HEK293 (cell line): ENCODE data around the gene EPB41L2.

Source experiments
- CTCF ChIA-PET: fragments of 350-600 bp; formaldehyde crosslinking; extraction: SDS; loops from one replicate; lab custom pipeline; 2021; ENCODE audit warnings: antibody characterized with exemption; lab: Yijun Ruan, JAX
- POLR2A ChIA-PET: fragments of 300-600 bp; formaldehyde crosslinking; extraction: SDS; loops from one replicate; lab custom pipeline; 2020; ENCODE audit warnings: antibody characterized with exemption, inconsistent platforms; lab: Yijun Ruan, JAX
- H3K27ac ChIP-seq: fragments of 200-500 bp; sonication (Bioruptor generic); 2 replicates; pipeline ENCODE4 v1.5.1; 2014; ENCODE audit warnings: low read depth, low read length, control low read depth, inconsistent platforms; ENCODE audit errors: extremely low read depth
- H3K36me3 ChIP-seq, 2 experiments: fragments of 200-500 bp in 1 of 2; sonication (Bioruptor generic) in 1 of 2; 1 replicate in 1 of 2; 2 replicates in 1 of 2; pipeline ENCODE4 v1.5.1; 2014 to 2017; ENCODE audit warnings: inconsistent platforms in 2 of 2, low read length in 2 of 2; ENCODE audit not compliant: control insufficient read depth in 2 of 2, insufficient read depth in 1 of 2
- H3K4me1 ChIP-seq: fragments of 200-500 bp; sonication (Bioruptor generic); 2 replicates; pipeline ENCODE4 v1.5.1; 2014; ENCODE audit warnings: mild to moderate bottlenecking, low read length, inconsistent platforms; ENCODE audit not compliant: control insufficient read depth, insufficient read depth
- H3K4me3 ChIP-seq: 2 replicates; pipeline ENCODE4 v1.5.1; 2011; ENCODE audit warnings: low read depth, mild to moderate bottlenecking, control low read depth, low read length, moderate library complexity
- H3K9me3 ChIP-seq: fragments of 200-500 bp; sonication (Bioruptor generic); 2 replicates; pipeline ENCODE4 v1.5.1; 2014; ENCODE audit warnings: low read depth, low read length, inconsistent platforms; ENCODE audit not compliant: control insufficient read depth, insufficient read depth
- GLI4 ChIP-seq: fragments of 450-650 bp; formaldehyde crosslinking; IDR thresholded peaks from 2 replicates; pipeline ENCODE4 v1.5.1; 2016; ENCODE audit warnings: missing biosample characterization, missing genetic modification characterization
- GLIS1 ChIP-seq: fragments of 450-650 bp; formaldehyde crosslinking; IDR thresholded peaks from 2 replicates; pipeline ENCODE4 v1.5.1; 2016; ENCODE audit warnings: missing biosample characterization, missing genetic modification characterization
- HOXA7 ChIP-seq: sonication (generic); formaldehyde crosslinking; IDR thresholded peaks from 2 replicates; pipeline ENCODE4 v1.8.1; 2022; ENCODE audit warnings: missing genetic modification reagents, borderline replicate concordance
- OVOL3 ChIP-seq: fragments of 450-650 bp; formaldehyde crosslinking; IDR thresholded peaks from 2 replicates; pipeline ENCODE4 v1.5.1; 2016; ENCODE audit warnings: missing biosample characterization, missing genetic modification characterization
- SCRT2 ChIP-seq: fragments of 450-650 bp; formaldehyde crosslinking; IDR thresholded peaks from 2 replicates; pipeline ENCODE4 v1.5.1; 2016; ENCODE audit warnings: missing biosample characterization, missing genetic modification characterization
- ZBTB1 ChIP-seq: fragments of 450-650 bp; formaldehyde crosslinking; IDR thresholded peaks from 2 replicates; pipeline ENCODE4 v1.5.1; 2016; ENCODE audit warnings: missing biosample characterization, missing genetic modification characterization
- ZBTB21 ChIP-seq: fragments of 450-650 bp; formaldehyde crosslinking; IDR thresholded peaks from 2 replicates; pipeline ENCODE4 v1.5.1; 2017; ENCODE audit warnings: missing biosample characterization, missing genetic modification characterization
- ZFHX2 ChIP-seq: fragments of 450-650 bp; formaldehyde crosslinking; conservative IDR thresholded peaks from 2 replicates; pipeline ENCODE4 v1.5.1; 2016; ENCODE audit warnings: missing biosample characterization, missing genetic modification characterization
- ZNF148 ChIP-seq: fragments of 450-650 bp; formaldehyde crosslinking; IDR thresholded peaks from 2 replicates; pipeline ENCODE4 v1.5.0; 2017; ENCODE audit warnings: missing biosample characterization, missing genetic modification characterization, borderline replicate concordance
- ZNF202 ChIP-seq: fragments of 450-650 bp; formaldehyde crosslinking; IDR thresholded peaks from 2 replicates; pipeline ENCODE4 v1.5.1; 2016; ENCODE audit warnings: missing biosample characterization, missing genetic modification characterization, borderline replicate concordance
- ZNF473 ChIP-seq: fragments of 450-650 bp; formaldehyde crosslinking; IDR thresholded peaks from 2 replicates; pipeline ENCODE4 v1.5.1; 2017; ENCODE audit warnings: missing biosample characterization, missing genetic modification characterization
- ZNF48 ChIP-seq: fragments of 450-650 bp; formaldehyde crosslinking; IDR thresholded peaks from 2 replicates; pipeline ENCODE4 v1.5.1; 2016; ENCODE audit warnings: missing biosample characterization, missing genetic modification characterization
- ZNF548 ChIP-seq: fragments of 450-650 bp; formaldehyde crosslinking; IDR thresholded peaks from 2 replicates; pipeline ENCODE4 v1.5.1; 2016; ENCODE audit warnings: missing biosample characterization, missing genetic modification characterization
- ZNF629 ChIP-seq: fragments of 450-650 bp; formaldehyde crosslinking; IDR thresholded peaks from 2 replicates; pipeline ENCODE4 v1.5.1; 2017; ENCODE audit warnings: missing biosample characterization, missing genetic modification characterization
- ZNF664 ChIP-seq: fragments of 450-650 bp; formaldehyde crosslinking; IDR thresholded peaks from 2 replicates; pipeline ENCODE4 v1.5.1; 2016; ENCODE audit warnings: missing biosample characterization, missing genetic modification characterization
- ZSCAN30 ChIP-seq: fragments of 450-650 bp; IDR thresholded peaks from 2 replicates; pipeline ENCODE4 v1.5.1; 2018; ENCODE audit warnings: missing biosample characterization, mild to moderate bottlenecking, missing genetic modification characterization, moderate library complexity
- TF ChIP-seq, protein P1 (sequence below): fragments of 450-650 bp; formaldehyde crosslinking; IDR thresholded peaks from 2 replicates; pipeline ENCODE4 v1.5.1; 2016; ENCODE audit warnings: missing biosample characterization, missing genetic modification characterization
- TF ChIP-seq, protein P2 (sequence below): fragments of 450-650 bp; formaldehyde crosslinking; IDR thresholded peaks from 2 replicates; pipeline ENCODE4 v1.5.1; 2016; ENCODE audit warnings: missing biosample characterization, missing genetic modification characterization
- TF ChIP-seq, protein P3 (sequence below): sonication (generic); formaldehyde crosslinking; IDR thresholded peaks from 2 replicates; pipeline ENCODE4 v1.8.1; 2022; ENCODE audit warnings: mild to moderate bottlenecking, moderate library complexity, missing genetic modification reagents

EPB41L2 gene

DNA sequence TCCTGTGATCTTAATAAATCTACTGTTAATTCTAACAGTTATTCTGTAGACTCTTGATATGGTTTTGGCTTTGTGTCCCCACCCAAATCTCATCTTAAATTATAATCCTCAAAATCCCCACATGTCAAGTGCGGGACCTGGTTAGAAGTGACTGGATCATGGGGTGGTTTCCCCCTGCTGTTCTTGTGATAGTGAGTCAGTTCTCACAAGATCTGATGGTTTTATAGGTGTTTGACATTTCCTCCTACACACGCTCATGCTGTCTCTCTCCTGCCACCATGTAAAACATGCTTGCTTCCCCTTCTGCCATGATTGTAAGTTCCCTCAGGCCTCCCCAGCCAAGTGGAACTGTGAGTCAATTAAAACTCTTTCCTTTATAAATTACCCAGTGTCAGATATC lies 10.5 kb upstream of the EPB41L2 start (continued):
- TF ChIP-seq, protein P1, sequence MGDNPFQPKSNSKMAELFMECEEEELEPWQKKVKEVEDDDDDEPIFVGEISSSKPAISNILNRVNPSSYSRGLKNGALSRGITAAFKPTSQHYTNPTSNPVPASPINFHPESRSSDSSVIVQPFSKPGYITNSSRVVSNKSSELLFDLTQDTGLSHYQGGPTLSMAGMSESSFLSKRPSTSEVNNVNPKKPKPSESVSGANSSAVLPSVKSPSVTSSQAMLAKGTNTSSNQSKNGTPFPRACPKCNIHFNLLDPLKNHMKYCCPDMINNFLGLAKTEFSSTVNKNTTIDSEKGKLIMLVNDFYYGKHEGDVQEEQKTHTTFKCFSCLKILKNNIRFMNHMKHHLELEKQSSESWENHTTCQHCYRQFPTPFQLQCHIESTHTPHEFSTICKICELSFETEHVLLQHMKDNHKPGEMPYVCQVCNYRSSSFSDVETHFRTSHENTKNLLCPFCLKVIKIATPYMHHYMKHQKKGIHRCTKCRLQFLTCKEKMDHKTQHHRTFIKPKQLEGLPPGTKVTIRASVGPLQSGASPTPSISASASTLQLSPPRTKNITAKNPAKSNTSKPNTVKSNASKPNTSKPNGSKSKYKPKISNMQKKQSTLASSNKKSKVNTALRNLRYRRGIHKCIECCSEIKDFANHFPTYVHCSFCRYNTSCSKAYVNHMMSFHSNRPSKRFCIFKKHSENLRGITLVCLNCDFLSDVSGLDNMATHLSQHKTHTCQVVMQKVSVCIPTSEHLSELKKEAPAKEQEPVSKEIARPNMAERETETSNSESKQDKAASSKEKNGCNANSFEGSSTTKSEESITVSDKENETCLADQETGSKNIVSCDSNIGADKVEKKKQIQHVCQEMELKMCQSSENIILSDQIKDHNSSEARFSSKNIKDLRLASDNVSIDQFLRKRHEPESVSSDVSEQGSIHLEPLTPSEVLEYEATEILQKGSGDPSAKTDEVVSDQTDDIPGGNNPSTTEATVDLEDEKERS (tag by site-specific recombination): no peak
- TF ChIP-seq ZBTB21 (tag by site-specific recombination) (no peak), HOXA7 (CRISPR knock-in tag) (no peak), OVOL3 (tag by site-specific recombination) (no peak)
- TF ChIP-seq, protein P2, sequence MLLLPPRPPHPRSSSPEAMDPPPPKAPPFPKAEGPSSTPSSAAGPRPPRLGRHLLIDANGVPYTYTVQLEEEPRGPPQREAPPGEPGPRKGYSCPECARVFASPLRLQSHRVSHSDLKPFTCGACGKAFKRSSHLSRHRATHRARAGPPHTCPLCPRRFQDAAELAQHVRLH (tag by site-specific recombination): no peak
- TF ChIP-seq, protein P3, sequence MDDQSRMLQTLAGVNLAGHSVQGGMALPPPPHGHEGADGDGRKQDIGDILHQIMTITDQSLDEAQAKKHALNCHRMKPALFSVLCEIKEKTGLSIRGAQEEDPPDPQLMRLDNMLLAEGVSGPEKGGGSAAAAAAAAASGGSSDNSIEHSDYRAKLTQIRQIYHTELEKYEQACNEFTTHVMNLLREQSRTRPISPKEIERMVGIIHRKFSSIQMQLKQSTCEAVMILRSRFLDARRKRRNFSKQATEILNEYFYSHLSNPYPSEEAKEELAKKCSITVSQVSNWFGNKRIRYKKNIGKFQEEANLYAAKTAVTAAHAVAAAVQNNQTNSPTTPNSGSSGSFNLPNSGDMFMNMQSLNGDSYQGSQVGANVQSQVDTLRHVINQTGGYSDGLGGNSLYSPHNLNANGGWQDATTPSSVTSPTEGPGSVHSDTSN (CRISPR knock-in tag): no peak
- TF ChIP-seq, all 188 proteins: peak for 0

- H3K9me3 ChIP-seq: no peaks in the 10 kb centered on the region
- H3K4me1 ChIP-seq: peaks cover 4% of the 10 kb centered on the region
- TF ChIP-seq ZNF548 (tag by site-specific recombination): no peak
- TF ChIP-seq, all 188 proteins: peak for 0
- ChIA-PET CTCF (interaction anchor here (0.6 kb wide), 1 partner anchor 32 kb away, joined by 3 read pairs; no protein-coding TSS in a partner anchor), POLR2A (no interaction called here)
- H3K27ac ChIP-seq: no peak overlapping the region
- H3K36me3 ChIP-seq: no peaks in the 10 kb centered on the region
- no peak overlapping the region for H3K4me3 ChIP-seq
These were observed 7.0 kb upstream of the EPB41L2 start for GRCh38 chr6:131070061-131070460.

DNA sequence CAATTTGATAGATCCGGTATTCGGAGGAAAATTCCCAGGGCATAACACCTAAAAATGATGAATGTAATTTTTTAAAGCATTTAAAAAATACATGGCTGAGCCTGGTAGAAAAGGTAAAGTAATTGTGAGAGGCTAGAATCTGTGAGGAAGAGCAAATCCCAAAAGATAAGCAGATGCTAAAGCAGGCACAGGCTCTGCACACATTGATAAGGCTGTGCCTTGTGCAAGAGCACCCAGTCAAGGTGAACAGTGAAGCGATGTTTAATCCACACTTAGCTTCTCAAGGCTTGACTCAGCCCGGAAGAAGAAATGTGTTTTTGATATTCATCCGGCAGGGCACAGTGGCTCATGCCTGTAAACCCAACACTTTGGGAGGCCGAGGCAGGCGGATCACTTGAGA lies 5.1 kb upstream of the EPB41L2 start:
- H3K4me3 ChIP-seq: no peak overlapping the region
- no peaks in the 10 kb centered on the region for H3K9me3 ChIP-seq
- CTCF ChIA-PET: no interaction called here
- H3K27ac ChIP-seq: no peak overlapping the region
- TF ChIP-seq ZNF48 (tag by site-specific recombination) (no peak), GLI4 (tag by site-specific recombination) (no peak), ZNF148 (tag by site-specific recombination) (no peak), ZSCAN30 (tag by site-specific recombination) (no peak), SCRT2 (no peak), ZBTB1 (tag by site-specific recombination) (no peak), ZFHX2 (tag by site-specific recombination) (no peak), ZNF629 (tag by site-specific recombination) (no peak), GLIS1 (no peak), ZBTB21 (tag by site-specific recombination) (no peak), ZNF202 (tag by site-specific recombination) (no peak), ZNF473 (tag by site-specific recombination) (no peak), ZNF664 (no peak)
- POLR2A ChIA-PET: no interaction called here
- peaks cover 4% of the 10 kb centered on the region for H3K4me1 ChIP-seq
- no peaks in the 10 kb centered on the region for H3K36me3 ChIP-seq
